NOMO-1 (cell line): ENCODE measurements around the gene CCNY.

Experiments
- DNase-seq, 2 experiments: peaks; one replicate each; lab custom pipeline; 2025; ENCODE audit not compliant: unreplicated experiment in 2 of 2; lab: John Stamatoyannopoulos, UW

CCNY gene

DNA sequence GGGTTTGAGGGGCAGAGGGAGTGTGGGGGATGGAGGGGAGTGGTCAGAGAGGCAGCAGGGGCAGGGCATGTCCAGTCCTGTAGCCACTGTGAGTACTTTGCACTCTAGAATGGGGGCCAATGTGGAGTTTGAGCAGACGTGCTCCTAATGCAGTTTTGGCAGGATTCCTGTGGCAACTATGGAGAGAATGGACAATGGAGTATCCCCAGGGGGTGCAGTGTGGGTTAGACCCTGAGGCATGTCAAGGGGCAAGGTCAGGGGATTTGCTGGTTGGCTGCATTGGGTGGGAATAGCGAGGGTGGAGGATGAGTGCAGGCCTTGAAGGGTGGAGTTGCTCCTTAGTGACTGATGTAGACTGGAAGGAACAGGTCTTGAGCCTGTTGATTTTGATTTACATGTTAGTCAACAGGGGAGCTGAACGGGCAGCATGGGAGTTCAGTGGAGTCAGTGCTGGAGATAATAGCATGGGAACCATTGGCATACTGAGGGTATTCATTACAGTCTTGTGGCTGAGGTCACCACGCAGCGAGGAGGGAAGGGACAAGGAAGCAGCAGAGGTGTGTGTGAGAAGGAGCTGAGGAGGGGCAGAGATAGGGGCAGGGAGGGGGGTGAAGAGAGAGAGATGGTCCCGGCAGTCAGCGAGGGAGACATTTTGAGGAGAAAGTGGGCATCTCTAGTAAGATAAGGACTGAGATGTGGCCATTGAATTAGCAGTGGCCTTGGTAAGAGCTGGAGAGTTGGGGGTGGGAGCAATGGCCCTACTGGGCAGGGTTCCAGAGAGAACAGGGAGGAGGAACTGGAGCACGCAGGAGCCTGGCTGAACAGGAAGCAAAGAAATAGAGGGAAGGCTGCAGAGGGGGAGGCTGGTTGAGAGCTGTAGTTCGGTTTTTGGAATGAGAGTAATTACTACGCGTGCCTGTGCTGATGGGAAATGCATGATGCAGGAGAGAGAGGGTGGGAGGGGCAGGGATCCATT is 112.7 kb downstream of the CCNY start:
- no peak for DNase-seq

DNA sequence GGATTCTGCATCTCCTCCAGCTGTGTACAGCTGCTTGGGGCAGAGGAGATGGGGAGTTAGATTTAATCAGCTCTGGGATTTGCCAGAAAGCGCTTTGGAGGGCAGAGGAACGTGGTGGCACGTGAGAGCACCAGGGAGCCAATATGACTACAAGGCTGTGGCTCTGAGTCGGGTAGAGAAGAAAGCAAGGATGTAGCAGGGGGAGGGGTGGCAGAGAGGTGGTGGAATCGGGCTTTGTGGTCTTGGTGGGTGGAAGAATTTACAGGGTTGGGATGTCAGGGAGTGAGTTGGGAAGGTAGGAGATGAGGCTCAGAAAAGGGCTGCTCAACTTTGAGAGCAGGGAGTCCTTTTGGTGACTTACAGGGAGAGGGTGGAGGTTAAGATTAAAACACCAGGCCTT is 113.6 kb downstream of the CCNY start:
- DNase-seq: no peak

DNA sequence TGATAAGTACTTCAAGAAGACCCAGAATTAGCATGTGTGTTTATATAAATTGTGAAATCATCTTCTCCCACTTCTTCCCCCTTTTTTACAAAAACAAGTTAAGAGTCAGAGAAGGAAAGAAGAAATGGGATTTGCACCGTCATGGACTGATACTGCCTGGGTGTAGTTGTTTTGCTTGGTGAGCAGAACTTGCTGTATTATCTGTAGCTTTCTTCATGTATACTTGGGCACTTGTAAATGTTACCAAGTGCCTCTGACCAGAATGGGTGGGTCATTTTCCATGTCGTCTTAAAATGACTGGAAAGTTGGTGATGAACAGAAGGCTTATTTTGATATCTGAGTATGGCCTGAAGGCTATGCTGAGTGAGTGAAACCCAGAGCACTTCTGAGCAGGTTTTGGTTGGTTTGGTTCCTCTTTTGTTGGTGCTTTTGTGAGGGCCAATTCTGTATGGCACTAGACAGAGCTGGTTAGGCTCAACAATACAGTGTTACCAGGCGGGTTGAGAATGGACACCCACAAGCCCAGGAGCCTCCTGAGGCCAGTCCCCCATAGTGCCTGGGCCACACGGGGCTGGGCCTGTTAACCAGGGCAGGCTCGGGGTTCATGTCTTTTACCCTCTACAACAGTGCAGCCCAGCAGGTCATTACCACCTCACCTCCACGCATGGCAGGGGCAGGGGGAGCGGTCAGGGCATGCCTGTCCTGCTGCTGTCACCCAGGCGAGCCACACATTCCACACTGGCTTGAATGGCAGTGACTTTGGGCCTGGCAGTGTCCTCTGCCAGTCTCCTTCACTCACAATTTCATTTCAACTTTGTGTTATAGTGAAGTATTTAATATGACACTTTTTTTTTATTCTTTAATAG is 115.1 kb downstream of the CCNY start:
- peak; percentile 74 to 87 for DNase-seq

DNA sequence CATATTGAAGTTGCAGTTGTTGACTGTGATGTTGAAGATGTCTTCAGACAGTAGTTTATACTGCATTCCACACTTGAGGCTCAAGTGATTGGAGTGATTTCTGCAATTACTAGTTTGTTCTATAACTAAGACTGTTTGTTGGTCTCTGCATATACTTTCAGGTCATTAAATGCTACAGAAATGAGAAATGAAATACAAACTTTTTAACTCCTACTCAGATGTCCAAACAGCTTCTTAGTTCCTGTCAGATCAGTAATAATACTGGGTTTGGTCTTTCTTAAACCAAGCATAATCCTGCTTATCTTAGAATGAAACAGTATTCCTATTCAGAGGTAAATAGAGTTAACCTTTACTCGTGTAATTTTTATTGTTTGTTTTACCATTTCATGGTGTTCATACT is 115.9 kb downstream of the CCNY start:
- DNase-seq: no peak

DNA sequence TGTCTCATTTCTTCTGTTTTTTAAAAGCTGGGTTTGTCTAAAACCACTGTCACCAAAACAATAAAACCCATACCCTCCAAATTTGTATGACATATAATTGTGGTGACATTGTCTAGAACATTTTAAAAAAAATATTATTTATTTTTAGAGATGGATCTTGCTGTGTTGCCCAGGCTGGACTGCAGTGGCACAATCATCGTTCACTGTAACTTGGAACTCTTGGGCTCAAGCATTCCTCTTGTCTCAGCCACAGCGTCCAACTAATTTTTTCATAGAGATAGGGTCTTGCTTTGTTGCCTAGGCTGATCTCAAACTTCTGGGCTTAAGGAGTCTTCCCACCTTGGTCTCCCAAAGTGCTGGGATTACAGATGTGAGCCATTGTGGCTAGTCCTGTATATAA is 116.5 kb downstream of the CCNY start:
- no peak for DNase-seq

DNA sequence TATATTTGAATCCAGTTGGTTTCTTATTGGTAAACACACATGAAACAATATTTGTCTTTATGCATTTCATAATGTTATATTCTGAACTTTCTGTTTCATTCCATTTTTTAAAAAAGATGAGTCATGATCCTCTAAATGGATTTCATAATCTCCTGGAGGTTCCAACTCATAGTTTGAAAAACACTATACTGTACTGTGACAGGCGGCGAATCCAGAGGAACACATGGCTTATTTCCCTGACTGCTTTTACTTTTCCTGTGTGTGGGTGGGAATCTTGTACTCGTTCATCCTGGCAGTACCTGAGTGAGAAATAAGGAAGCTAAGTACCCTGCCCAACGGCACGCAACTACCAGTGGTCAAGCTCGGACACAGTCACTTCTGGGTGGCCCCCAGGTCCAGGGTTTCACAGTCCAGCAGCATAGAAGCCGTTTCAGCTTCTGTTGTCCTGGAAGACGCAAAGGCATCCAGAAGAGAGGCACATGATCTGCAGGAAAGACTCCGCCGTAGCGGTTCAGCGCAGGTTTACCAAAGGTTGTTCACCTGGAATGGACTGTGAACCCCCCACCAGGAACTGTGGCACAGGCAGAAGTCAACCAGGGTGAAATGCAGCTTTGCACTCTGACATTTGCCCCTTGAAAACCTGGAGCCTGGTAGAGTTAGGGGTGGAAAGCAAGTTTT is 117.7 kb downstream of the CCNY start:
- peak in 1 of 2 experiments; percentile 59 for DNase-seq

DNA sequence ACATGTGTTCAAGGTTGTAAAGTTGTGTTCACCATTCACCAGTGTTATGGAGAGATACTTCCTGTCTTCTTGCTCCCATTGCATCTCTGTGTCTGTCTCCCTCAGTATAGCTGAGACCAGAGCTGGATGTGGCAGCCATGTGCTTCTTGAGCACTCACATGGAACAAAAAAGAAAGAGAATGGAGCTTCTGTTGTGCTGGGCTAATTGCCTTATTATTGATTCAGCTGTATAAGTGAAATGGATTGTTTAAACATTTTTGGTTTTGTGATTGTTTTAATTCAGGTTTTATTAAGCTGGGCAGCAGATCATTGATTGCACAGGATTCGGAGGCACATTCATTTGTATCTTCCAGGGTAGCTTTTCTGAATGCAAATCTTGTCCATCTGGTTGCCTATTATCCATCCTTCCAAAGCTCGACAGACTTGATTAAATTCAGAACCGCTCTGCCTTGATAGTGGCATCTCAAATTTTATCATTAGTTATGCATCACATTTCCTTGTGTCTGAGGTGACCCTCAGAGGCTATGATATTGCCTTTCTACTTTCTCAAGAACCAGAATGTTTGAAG is 119.9 kb downstream of the CCNY start:
- DNase-seq: no peak

DNA sequence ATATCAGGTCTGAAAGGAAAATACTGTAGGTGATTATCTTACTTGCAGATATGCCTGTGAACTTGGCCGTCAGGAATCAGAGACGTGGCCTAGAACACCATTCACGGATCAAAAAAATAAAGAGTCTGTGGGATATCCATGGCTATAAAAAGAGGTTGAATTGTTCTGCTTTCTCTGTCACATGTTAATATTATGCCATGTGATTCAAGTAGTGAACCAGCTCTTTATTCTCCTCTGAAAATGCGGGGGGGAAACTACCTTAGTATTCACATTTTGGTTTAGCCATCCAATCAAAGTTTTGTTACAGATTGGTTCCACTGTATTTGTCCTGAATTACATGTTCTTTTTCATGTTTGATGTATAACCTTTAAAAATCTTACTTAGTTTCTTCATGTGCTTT is 120.5 kb downstream of the CCNY start:
- DNase-seq: no peak

DNA sequence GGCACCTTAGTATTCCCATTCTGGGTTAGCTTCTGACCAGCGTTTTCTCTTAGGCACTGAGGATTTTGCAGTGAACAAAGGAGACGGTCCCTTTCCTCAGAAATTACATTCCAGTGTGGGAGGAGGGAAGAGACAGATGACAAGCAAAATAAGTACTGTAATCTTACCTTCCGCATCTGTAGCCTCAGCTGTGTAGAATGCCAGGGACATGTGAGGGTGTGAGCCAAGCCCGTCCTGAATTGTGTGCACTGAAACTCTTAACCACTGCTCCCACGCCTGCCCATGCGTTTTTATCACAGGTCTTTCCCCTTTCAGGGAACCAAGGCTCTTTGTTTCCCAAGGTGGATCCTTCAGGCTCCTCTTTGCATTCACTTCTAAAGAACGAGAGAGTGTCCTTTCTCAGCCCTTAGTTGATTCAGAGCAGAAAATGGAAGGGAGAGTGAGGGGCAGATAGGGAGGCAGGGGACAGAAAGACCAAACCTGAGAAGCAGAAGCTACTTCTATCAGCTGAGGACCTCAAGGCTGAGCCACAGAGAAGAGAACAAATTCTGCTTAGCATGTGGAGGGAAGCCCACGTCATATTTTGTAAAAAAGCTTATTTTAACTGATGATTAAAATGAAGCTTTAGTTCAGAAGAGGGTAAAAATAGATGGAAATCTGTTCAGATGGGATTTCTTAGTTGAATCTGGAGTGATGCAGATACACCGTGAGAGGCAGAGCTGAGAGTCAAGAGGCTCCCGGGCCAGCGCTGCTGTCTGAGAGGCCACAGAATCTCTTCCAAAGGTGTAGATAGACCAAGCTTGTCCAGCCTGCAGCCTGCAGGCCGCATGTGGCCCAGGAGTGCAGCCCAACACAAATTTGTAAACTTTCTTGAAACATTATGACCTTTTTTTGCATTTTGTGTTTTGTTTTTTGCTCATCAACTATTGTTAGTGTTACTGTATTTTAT is 122.5 kb downstream of the CCNY start:
- DNase-seq: no peak

DNA sequence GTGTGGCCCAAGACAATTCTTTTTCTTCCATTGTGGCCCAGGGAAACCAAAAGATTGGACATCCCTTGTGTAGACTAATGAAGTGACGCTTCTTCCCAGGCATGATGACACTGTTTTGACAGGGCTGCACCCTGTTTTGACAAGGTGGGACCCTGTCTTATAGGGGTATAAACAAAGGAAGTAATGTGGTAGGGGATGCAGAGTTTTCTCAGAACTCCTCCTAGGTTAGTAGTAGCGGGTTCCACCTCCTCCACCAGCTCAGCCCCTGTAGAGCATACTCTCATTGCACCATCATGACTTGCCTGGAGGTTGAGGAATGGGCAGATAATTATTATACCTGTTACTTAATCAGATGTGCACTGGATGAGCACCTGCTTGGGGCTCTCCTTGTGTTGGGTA is 123.1 kb downstream of the CCNY start:
- no peak for DNase-seq

DNA sequence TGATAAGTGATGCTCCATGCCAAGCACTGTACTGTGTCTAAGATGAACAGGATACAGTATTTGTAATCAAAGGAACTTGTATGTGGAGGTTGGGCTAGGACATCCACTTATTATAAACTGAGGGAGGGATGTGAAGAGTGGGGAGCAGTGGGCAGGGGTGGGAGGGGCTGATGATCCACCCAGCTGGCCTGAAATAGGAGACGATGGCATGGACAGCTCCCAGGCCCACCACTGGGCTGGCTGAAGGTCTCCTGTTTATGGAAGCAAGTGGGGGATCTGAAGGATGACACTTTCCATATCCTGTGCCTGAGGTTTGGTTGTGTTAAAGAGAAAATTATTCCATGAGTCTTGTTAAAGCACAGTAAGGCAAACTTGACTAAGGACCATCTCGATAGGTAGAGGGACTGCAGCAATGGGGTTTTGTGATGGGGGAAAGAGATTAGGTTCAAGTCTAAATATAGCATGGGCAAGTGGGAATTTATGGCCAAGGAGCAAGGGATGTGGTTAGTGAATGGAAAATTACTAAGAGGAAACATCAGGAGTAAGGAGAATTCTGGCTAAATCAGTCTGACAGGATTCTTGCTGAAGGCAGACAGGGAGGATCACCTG is 124.6 kb downstream of the CCNY start:
- DNase-seq: no peak

DNA sequence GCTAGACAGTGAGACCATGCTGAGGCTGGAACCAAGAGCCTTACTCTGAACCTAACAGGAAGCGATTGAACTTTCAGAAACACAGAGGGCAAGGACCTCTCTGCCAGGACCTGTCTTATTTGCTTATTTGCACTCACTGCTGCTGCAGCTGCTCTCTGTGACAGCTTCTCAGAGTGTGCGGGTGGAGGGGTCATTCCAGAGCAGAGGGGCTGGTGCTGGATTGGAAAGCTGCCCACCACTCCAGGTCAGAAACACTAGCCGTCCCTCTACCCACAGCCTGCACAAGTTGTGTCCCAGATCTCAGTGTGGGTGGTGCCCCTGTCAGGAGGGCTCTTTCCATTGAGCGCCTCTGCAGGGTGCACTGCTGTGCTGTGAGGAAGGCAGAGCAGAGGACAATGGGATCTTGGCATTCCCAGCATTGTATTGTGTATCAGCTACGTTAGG is 126.2 kb downstream of the CCNY start:
- DNase-seq: no peak

DNA sequence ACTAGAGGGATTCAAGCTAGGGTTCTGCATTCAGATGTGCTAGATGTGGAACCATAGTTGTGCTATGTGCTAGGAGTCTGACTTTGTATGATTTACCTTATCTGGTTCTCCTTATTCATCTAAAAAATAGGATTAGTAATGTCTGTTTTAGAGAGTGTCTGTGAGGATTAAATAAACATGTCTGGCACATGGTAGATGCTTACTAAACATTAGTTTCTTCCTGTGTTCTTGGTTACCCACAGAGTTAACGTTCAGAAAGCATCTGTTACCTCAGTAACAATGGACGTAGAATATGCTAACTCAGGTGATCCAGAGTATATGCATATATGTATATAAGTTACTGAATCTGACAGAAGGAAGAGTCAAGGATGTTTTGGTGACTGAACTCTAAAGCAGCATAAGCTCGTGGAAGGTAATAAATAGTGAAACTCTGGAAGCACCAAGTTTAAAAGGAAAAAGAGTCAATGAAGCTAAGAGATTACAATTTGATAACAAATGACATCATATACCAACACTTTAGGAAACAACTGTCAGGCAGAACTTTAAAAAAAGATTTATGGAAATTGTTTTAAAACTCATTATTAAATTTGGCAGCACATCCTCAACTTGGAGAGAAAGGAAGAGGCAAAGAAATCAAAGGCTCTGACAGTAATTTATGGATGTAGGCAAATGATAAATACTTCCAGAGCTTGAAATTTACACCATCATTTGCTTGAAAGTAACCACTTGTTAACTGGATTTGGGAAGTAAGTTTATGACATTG is 127.0 kb downstream of the CCNY start:
- peak in 1 of 2 experiments; percentile 10 for DNase-seq

DNA sequence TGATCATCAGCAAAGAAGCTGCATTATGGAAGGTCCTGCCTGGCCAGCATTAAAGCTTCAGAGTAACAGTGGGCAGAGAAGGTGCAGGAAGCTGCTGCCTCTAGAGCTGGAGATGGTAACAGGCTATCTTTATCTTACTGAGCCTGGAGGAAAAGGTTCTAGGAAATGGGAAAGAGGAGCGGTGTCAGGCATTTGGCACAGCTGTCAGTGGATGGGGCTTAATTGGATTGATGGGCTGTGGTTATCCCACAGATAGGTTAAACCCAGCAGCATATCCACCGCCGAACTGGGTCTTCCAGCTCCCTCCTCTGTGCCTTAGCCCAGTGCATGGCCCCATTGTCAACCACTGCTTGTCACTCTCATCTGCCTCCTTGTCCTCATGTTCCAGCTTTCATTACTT is 127.6 kb downstream of the CCNY start:
- DNase-seq: no peak

DNA sequence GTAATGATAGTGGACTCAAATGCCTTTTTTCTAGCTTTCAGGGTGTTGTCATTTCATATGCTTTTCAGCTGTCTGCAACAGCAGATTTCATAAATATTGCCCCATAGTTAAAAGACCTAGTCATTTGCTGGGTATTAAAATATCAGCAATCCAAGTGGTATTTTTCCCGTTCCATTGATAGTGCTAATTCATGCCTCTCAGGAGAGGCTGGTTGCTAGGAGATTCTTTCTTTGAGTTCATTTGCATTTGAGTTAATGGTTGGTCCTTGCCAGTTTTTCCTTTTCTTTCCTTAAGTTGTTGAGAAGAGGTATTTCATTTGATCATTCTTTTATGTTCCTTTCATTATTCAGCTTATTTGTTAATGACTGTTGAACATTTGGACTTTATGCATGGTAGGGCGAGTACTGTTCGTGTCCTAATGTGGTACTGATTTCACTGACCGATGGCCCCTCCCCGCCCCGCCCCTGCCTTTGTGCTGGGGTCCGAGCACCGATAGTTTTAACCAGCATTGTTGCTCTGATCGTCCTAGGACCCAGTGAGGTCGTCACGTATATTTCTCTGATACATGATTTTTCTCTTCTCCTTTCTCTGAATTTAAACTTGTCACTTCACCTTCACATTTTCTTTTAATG is 128.6 kb downstream of the CCNY start:
- DNase-seq: no peak

DNA sequence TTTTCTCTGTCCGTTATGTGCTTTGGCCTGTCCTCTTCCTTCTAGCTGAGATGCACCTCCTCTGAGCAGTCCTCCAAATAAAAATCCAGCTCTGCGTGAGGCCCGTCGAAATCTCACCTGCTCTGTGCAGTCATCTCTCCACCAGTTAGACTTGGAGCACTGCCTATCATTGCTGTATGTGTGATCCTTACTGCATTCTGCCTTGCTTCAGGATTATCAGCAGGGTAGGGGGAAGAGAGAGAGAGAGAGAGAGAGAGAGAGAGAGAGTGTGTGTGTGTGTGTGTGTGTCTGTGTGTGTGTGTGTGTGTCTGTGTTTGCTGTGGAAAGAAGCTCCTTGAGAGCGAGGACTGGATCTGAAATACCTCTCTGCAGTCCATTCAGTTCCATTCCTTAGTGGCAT is 129.4 kb downstream of the CCNY start:
- DNase-seq: no peak

DNA sequence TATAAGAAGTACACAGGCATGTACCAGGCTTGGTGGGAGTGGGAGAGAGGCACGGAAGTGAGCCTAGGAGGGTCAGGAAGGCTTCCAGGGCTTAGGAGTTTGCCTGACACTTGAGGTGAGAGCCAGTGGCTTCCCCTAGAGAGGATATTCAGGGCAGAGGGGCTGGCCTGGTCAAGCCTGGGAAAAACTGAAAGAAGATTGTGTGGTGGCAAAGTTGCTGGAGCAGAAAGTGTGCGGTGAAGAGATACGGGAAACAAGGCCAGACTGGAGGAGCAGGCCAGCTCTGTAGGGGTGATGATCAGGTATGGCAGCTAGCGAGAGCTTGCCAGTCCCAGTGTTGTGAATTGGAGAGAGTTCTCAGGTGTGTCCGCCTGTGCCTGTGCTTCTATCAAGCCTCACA is 129.9 kb downstream of the CCNY start:
- DNase-seq: no peak

DNA sequence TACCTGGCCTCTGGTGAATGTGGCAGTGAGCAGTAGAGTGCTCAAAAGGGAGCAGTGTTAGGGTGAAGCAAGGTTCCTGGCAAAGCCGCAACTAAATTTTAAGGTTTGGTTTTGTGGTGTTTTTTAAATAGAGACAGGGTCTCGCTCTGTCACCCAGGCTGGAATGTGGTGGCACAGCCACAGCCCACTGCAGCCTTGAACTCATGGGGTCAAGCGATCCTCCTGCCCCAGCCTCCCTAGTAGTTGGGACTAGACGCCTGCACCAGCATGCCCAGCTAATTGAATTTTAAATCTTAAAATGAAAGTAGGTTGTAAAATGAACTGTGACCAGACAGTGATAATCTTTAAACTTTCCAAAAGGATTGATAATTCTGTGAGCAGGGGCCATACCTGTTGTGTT is 130.4 kb downstream of the CCNY start:
- no peak for DNase-seq
